T-helper 2 cell treated with Interferon-gamma antibody and Interleukin-4, amounts not matched to agents 5 μg/mL and 100 μg/mL, for 36 hours (primary cell): ENCODE results near the gene GALT.

Experiments
- DNase-seq: peaks from one replicate; pipeline ENCODE4 v3.0.0; 2021; ENCODE audit warnings: low spot score
- H3K27ac Mint-ChIP-seq: one replicate; pipeline ENCODE4 v1.8.0; 2021; ENCODE audit warnings: mild to moderate bottlenecking, mixed read lengths
- H3K27me3 Mint-ChIP-seq: one replicate; pipeline ENCODE4 v1.8.0; 2021; ENCODE audit warnings: low read depth, mixed read lengths
- H3K36me3 Mint-ChIP-seq: one replicate; pipeline ENCODE4 v1.8.0; 2021; ENCODE audit warnings: low read depth, mixed read lengths
- H3K4me1 Mint-ChIP-seq: one replicate; pipeline ENCODE4 v1.8.0; 2021; ENCODE audit warnings: low read depth, mixed read lengths
- H3K4me3 Mint-ChIP-seq: one replicate; pipeline ENCODE4 v1.8.0; 2022; ENCODE audit warnings: mild to moderate bottlenecking, moderate library complexity, mixed read lengths
- H3K9me3 Mint-ChIP-seq: one replicate; pipeline ENCODE4 v1.8.0; 2021; ENCODE audit warnings: mixed read lengths

Gene GALT

DNA sequence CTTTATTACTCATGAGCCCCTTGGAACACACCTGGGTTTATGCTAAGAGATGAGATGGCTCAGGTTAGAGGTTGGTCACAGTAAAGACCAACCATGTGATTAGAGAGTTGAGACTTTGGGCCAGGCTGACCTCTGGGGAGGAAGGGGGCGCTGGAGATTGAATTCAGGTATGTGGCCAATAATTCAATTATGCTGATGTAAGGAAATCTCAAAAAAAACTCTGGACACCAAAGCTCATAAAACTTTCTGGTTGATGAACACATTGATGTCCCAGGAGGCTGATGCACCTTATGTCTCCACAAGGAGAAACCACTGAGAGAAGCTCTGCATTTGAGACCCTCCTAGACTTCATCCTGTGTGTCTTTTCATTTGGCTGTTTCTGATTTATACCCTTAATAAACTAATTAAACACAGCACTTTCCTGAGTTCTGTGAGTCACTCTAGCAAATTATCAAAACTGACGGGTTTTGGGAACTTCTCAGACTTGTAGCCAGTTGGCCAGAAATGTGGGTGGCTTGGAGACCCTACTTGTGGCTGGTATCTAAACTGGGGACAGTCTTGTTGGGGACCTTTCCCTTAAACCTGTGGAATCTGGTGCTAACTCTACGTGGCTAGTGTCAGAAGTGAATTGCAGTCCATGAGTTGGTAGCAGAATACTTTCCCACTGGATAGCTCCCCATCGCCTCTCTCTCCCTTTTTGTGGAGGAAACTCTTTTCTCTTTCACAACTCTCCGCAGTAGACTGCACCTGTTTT, 23.5 kb downstream of the GALT start:
- H3K4me1 Mint-ChIP-seq, result peaks cover 9% of the 10 kb centered on the region
- H3K4me3 Mint-ChIP-seq, result no peak overlapping the region
- no peak overlapping the region for H3K27ac Mint-ChIP-seq
- H3K36me3 Mint-ChIP-seq, result peaks cover 24% of the 10 kb centered on the region
- DNase-seq, result no peak
- no peaks in the 10 kb centered on the region for H3K27me3 Mint-ChIP-seq
- H3K9me3 Mint-ChIP-seq, result peaks cover 5% of the 10 kb centered on the region

DNA sequence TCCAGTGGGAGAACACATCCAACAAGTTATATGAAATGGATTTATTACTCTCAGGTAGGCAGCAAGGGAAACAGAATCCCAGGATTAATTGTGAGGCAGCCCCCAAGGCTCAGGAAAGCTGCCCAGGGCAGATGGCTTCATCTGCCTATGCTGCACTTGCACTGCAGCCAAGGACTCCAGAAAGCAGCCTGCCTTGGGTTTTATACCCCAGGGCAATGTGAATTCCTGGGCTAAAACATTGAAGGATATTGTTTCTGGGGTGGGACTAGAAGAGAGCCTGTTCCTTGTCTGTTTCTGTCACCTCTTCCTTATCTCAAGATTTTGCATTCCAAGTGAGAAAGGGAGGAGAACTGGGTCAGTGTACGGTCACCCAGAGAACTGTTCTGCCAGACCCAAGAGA, 24.8 kb downstream of the GALT start:
- peaks cover 22% of the 10 kb centered on the region for H3K36me3 Mint-ChIP-seq
- DNase-seq, result no peak
- no peak overlapping the region for H3K27ac Mint-ChIP-seq
- H3K9me3 Mint-ChIP-seq, result peaks cover 5% of the 10 kb centered on the region
- peaks cover 3% of the 10 kb centered on the region for H3K4me1 Mint-ChIP-seq
- no peaks in the 10 kb centered on the region for H3K27me3 Mint-ChIP-seq
- no peak overlapping the region for H3K4me3 Mint-ChIP-seq

- H3K4me1 Mint-ChIP-seq, result no peaks in the 10 kb centered on the region
- H3K27me3 Mint-ChIP-seq, result no peaks in the 10 kb centered on the region
- DNase-seq, result no peak
- H3K27ac Mint-ChIP-seq, result no peak overlapping the region
- peaks cover under 1% of the 10 kb centered on the region for H3K9me3 Mint-ChIP-seq
- peaks cover 6% of the 10 kb centered on the region for H3K36me3 Mint-ChIP-seq
- H3K4me3 Mint-ChIP-seq, result no peak overlapping the region
Observed at GRCh38 chr9:34674440-34674839, 28.0 kb downstream of the GALT start.

- Mint-ChIP-seq H3K4me3 (no peak overlapping the region), H3K36me3 (peaks cover 3% of the 10 kb centered on the region), H3K9me3 (no peaks in the 10 kb centered on the region), H3K27ac (no peak overlapping the region), H3K4me1 (no peaks in the 10 kb centered on the region), H3K27me3 (no peaks in the 10 kb centered on the region)
- DNase-seq, result peak; percentile 24
Observed at GRCh38 chr9:34675048-34675714, 28.7 kb downstream of the GALT start.

DNA sequence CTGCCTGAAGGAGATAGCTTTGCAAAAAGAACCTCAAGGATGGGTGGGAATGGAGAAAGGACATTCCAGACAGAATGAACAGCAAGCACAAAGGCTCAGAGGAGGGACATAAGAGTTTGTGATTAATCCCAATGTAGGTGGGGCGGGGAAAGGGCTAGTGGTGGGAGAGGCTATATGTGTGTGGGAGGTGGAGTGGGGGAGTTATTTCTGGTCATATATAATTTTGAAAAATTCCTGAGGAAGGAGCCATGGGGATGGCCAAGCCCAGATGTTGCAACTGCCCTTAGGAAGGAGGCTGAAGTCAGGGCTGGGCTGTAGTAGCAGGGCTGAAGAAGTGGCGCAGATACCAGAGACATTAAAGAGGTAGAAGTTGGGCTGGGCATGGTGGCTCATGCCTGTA, 29.4 kb downstream of the GALT start:
- DNase-seq, result no peak
- no peaks in the 10 kb centered on the region for H3K36me3 Mint-ChIP-seq
- no peaks in the 10 kb centered on the region for H3K27me3 Mint-ChIP-seq
- H3K9me3 Mint-ChIP-seq, result no peaks in the 10 kb centered on the region
- H3K27ac Mint-ChIP-seq, result no peak overlapping the region
- no peaks in the 10 kb centered on the region for H3K4me1 Mint-ChIP-seq
- H3K4me3 Mint-ChIP-seq, result no peak overlapping the region

DNA sequence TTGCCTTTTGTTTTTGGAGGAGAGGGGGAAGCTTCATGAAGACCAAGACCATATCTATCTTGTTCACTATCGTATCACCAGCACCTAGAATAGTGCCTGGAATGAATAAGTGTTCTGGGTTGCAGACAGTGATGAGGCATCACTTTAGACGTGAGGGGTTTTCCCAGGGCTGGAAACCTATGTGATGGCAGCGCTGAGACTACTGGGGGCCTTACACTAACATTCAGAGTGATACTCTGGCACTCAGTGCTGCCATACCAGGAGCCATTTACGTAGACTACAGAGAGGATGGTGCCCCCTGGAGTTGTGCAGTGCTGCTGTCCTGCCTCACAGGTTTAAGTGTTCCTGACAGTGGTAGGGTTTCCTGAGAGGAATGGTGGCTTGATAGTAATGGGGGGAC, 37.7 kb downstream of the GALT start:
- DNase-seq, result no peak
- Mint-ChIP-seq H3K9me3 (no peaks in the 10 kb centered on the region), H3K27ac (no peak overlapping the region), H3K4me1 (no peaks in the 10 kb centered on the region), H3K27me3 (no peaks in the 10 kb centered on the region), H3K36me3 (no peaks in the 10 kb centered on the region), H3K4me3 (no peak overlapping the region)

DNA sequence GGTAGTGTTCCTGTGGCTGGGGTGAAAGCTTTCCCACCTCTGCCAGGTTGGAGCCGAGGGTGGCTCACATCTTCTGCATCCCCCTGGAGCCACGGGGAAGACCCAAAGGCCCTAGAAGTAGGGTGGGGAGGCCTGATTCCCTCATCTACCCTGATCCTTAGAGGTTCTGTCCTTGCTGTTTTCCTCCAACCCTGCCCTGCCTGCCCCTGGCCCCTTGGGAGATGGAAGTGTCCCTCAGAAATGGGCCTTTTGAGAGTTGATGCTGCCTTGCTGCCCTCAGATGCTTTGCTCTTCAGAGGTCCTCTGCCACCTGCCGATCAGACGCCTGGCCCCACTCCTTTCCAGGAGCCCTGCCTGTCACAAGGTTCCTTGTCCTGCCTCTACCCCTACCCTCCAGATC, 38.3 kb downstream of the GALT start:
- no peak overlapping the region for H3K4me3 Mint-ChIP-seq
- H3K4me1 Mint-ChIP-seq, result no peaks in the 10 kb centered on the region
- DNase-seq, result no peak
- no peaks in the 10 kb centered on the region for H3K36me3 Mint-ChIP-seq
- H3K27me3 Mint-ChIP-seq, result no peaks in the 10 kb centered on the region
- no peak overlapping the region for H3K27ac Mint-ChIP-seq
- H3K9me3 Mint-ChIP-seq, result no peaks in the 10 kb centered on the region

- H3K36me3 Mint-ChIP-seq, result no peaks in the 10 kb centered on the region
- no peak for DNase-seq
- H3K27ac Mint-ChIP-seq, result no peak overlapping the region
- H3K4me3 Mint-ChIP-seq, result no peak overlapping the region
- H3K9me3 Mint-ChIP-seq, result no peaks in the 10 kb centered on the region
- no peaks in the 10 kb centered on the region for H3K4me1 Mint-ChIP-seq
- no peaks in the 10 kb centered on the region for H3K27me3 Mint-ChIP-seq
Observed at GRCh38 chr9:34685591-34685990, 39.1 kb downstream of the GALT start.

DNA sequence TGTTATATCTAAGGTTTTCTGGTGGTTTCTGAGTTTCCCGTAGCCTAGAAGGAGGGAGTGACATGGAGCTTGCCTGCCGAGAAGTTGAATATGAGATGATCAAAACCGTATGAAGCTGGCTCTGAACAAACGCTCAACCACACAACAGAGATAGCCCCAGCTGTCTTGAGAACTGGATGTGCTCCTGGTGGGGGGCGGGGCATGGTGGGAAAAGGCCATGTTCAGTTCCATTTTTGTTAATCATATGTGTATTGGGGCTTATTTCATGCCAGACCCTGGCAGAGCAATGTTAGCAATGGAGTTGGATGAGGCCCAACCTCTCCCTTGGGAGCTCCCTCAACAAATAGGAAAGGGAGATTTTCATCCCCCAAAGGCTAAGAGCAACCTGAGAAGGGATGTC, 39.8 kb downstream of the GALT start:
- H3K9me3 Mint-ChIP-seq, result no peaks in the 10 kb centered on the region
- H3K27ac Mint-ChIP-seq, result no peak overlapping the region
- DNase-seq, result no peak
- H3K4me1 Mint-ChIP-seq, result no peaks in the 10 kb centered on the region
- H3K4me3 Mint-ChIP-seq, result no peak overlapping the region
- H3K27me3 Mint-ChIP-seq, result no peaks in the 10 kb centered on the region
- no peaks in the 10 kb centered on the region for H3K36me3 Mint-ChIP-seq

GRCh38 chr9:34686732-34687131, 40.3 kb downstream of the GALT start:
- H3K27ac Mint-ChIP-seq, result no peak overlapping the region
- H3K27me3 Mint-ChIP-seq, result no peaks in the 10 kb centered on the region
- no peak for DNase-seq
- H3K9me3 Mint-ChIP-seq, result no peaks in the 10 kb centered on the region
- no peaks in the 10 kb centered on the region for H3K4me1 Mint-ChIP-seq
- H3K4me3 Mint-ChIP-seq, result no peak overlapping the region
- no peaks in the 10 kb centered on the region for H3K36me3 Mint-ChIP-seq

GRCh38 chr9:34687276-34688030, 41.0 kb downstream of the GALT start:
- H3K27ac Mint-ChIP-seq, result no peak overlapping the region
- no peaks in the 10 kb centered on the region for H3K36me3 Mint-ChIP-seq
- no peak overlapping the region for H3K4me3 Mint-ChIP-seq
- DNase-seq, result no peak
- H3K27me3 Mint-ChIP-seq, result no peaks in the 10 kb centered on the region
- no peaks in the 10 kb centered on the region for H3K4me1 Mint-ChIP-seq
- H3K9me3 Mint-ChIP-seq, result no peaks in the 10 kb centered on the region

DNA sequence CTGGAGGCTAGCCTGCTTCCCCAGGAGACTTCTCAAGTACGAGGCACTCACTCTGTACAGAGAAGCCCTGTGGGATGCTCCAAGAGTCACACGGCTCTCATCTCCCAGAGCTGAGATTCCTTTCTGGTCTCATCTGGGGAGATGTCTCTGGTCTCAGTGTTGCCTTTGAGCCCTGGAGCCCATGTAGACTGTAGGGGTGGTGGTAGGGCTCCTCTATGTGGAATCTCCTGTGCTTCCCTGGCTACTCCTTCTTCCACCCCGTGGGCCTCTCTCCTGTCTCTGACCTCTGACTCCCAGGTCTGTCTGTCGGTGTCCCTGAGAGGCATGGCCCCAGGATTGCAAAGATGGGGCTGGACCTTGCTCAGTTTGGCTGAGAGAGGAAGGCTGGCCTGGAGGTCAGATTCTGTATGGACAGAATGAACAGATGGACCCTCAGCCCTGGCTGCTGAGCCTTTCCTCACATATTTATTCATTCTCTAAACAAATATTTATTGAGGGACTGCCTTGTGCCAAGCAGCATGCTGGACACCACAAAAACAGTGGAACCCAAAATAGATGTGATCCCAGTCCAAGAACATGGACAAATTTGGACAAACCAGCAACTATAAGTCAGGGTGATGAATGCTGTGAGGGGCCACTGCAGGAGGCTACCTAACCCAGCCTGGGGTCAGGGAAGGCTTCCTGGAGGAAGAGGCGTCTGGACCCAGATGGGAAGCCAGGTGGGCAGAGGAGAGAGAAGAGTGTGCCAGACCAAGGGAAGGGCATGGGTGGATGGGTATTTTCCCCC, 42.0 kb downstream of the GALT start:
- no peak for DNase-seq
- Mint-ChIP-seq H3K36me3 (no peaks in the 10 kb centered on the region), H3K27me3 (no peaks in the 10 kb centered on the region), H3K27ac (no peak overlapping the region), H3K4me3 (no peak overlapping the region), H3K9me3 (no peaks in the 10 kb centered on the region), H3K4me1 (no peaks in the 10 kb centered on the region)

GRCh38 chr9:34689116-34689470, 42.6 kb downstream of the GALT start:
- no peak for DNase-seq
- Mint-ChIP-seq H3K4me3 (no peak overlapping the region), H3K4me1 (no peaks in the 10 kb centered on the region), H3K27me3 (no peaks in the 10 kb centered on the region), H3K27ac (no peak overlapping the region), H3K36me3 (no peaks in the 10 kb centered on the region), H3K9me3 (no peaks in the 10 kb centered on the region)

- DNase-seq, result no peak
- H3K4me3 Mint-ChIP-seq, result no peak overlapping the region
- H3K27ac Mint-ChIP-seq, result no peak overlapping the region
- H3K36me3 Mint-ChIP-seq, result no peaks in the 10 kb centered on the region
- no peaks in the 10 kb centered on the region for H3K4me1 Mint-ChIP-seq
- no peaks in the 10 kb centered on the region for H3K9me3 Mint-ChIP-seq
- no peaks in the 10 kb centered on the region for H3K27me3 Mint-ChIP-seq
Observed at GRCh38 chr9:34689512-34689911, 43.0 kb downstream of the GALT start.
